CD4-positive, alpha-beta memory T cell (primary cell): ENCODE measurements around the gene ZNF765. TPM values are rescaled to one million over a fixed set of nuclear protein-coding genes. Genes with fewer than 3 reads are reported as not detected.

Experiments used
- CTCF ChIA-PET: fragments of 350-600 bp; sonication (Branson Sonifier 250); formaldehyde crosslinking; loops from one replicate; lab custom pipeline; 2021; ENCODE audit warnings: inconsistent platforms; ENCODE audit not compliant: partially characterized antibody; lab: Charles Lee
- POLR2A ChIA-PET: fragments of 350-600 bp; sonication (Branson Sonifier 250); formaldehyde crosslinking; loops from one replicate; lab custom pipeline; 2021; ENCODE audit not compliant: partially characterized antibody; lab: Charles Lee
- DNase-seq, 5 donors: peaks; one replicate each; pipeline versions ENCODE4 v3.0.0 to v3.0.0-alpha.2; 2020 to 2022; ENCODE audit warnings: mixed read lengths in 1 of 5
- H3K27ac ChIP-seq: one replicate; pipeline ENCODE4 v1.7.0; 2013; ENCODE audit warnings: low read depth, low read length
- H3K27me3 ChIP-seq: 2 replicates; pipeline ENCODE4 v1.7.0; 2013; ENCODE audit warnings: mild to moderate bottlenecking, low read length, moderate library complexity; ENCODE audit not compliant: insufficient read depth
- H3K36me3 ChIP-seq: 2 replicates; pipeline ENCODE4 v1.7.0; 2013; ENCODE audit warnings: mild to moderate bottlenecking, low read length, moderate library complexity; ENCODE audit not compliant: insufficient read depth
- H3K4me1 ChIP-seq: 2 replicates; pipeline ENCODE4 v1.7.0; 2013; ENCODE audit warnings: mild to moderate bottlenecking, low read length, moderate library complexity; ENCODE audit not compliant: insufficient read depth
- H3K4me3 ChIP-seq, 2 donors: one replicate each; pipeline ENCODE4 v1.7.0; 2013; ENCODE audit warnings: low read length in 2 of 2, mild to moderate bottlenecking in 1 of 2
- H3K9me3 ChIP-seq, 2 donors: one replicate each; pipeline ENCODE4 v1.7.0; 2013; ENCODE audit warnings: low read length in 2 of 2, control low read depth in 1 of 2; ENCODE audit not compliant: control insufficient read depth in 1 of 2
- H3K27ac Mint-ChIP-seq, 7 donors: one replicate each; pipeline ENCODE4 v1.8.0; 2020 to 2021; ENCODE audit warnings: mixed read lengths in 7 of 7, mild to moderate bottlenecking in 6 of 7, inconsistent platforms in 3 of 7, moderate library complexity in 3 of 7
- H3K27me3 Mint-ChIP-seq, 2 donors: one replicate each; pipeline ENCODE4 v1.8.0; 2020 to 2021; ENCODE audit warnings: mixed read lengths in 2 of 2
- H3K36me3 Mint-ChIP-seq, 2 donors: one replicate each; pipeline ENCODE4 v1.8.0; 2020 to 2021; ENCODE audit warnings: mixed read lengths in 2 of 2, inconsistent platforms in 1 of 2, mild to moderate bottlenecking in 1 of 2
- H3K4me1 Mint-ChIP-seq, 4 donors: one replicate each; pipeline ENCODE4 v1.8.0; 2020 to 2021; ENCODE audit warnings: mixed read lengths in 4 of 4, mild to moderate bottlenecking in 1 of 4
- H3K4me3 Mint-ChIP-seq, 8 donors: one replicate each; pipeline ENCODE4 v1.8.0; 2020 to 2021; ENCODE audit warnings: mixed read lengths in 8 of 8, mild to moderate bottlenecking in 7 of 8, moderate library complexity in 6 of 8, inconsistent platforms in 3 of 8
- H3K9me3 Mint-ChIP-seq, 8 donors: one replicate each; pipeline ENCODE4 v1.8.0; 2020 to 2021; ENCODE audit warnings: mixed read lengths in 8 of 8, mild to moderate bottlenecking in 5 of 8, inconsistent platforms in 3 of 8, moderate library complexity in 1 of 8
- intact Hi-C: fragments of 100-400 bp; cut with micrococcal nuclease; formaldehyde crosslinking; loops from one replicate; pipeline ENCODE4 v1.15.1; 2023
- polyA plus RNA-seq, 2 donors: library from polyadenylated mRNA; unstranded; fragments of 300-500 nt; fragmentation: Illumina TruSeq; gene quantifications; one replicate each; pipeline ENCODE4 v1.2.3, GENCODE V29; 2021
- total RNA-seq, 2 experiments: library from RNA; stranded (reverse); gene quantifications; one replicate each; pipeline ENCODE4 v1.2.3, GENCODE V29; 2021

Gene ZNF765
- total and polyA plus RNA-seq, 4 experiments from 2014 or later, result 7.2 to 21.6 (median 15.4) TPM

DNA sequence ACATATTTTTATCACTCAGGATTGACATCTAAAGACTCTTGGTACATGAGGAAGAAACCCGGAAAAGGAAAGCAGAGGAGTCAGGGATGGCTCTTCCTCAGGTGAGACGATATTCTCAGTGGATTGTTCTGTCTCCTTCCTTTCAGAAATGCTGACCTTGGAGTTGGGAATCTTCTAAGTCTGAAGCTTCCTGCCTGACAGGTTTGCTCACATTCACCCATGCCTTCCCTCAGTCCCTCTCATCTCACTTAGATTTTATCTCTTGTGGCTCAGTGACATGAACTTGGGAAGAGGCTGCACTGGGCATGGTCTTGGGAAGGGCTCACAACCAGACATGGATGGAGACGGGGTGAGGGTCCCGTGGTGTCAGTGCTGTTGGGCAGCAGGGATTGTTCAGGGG lies 22.8 kb upstream of the ZNF765 start:
- Mint-ChIP-seq H3K27me3 (no peaks in the 10 kb centered on the region), H3K36me3 (peaks cover 61 to 75% of the 10 kb centered on the region in 2 donors), H3K27ac (no peak overlapping the region)

DNA sequence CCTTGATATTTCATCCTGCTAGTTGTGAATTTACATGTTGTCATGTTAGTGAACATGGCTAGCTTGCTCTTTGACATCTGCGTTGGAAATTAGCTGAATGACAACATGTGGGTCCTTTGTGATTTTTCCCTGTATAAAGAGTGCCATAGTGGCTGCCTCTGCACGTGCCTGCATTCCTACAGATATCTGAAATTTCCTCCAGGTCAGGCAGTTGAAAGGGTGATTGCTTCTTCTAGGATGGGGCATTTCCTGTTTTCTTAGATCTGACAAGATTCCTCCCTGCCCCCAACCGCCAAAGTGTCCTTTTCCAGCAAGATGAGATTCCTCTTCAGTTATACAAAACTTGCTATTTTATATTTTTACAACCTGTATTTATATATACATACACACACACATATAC lies 20.7 kb upstream of the ZNF765 start:
- Mint-ChIP-seq H3K9me3 (peaks cover 0 to 55% (median 31%) of the 10 kb centered on the region in 8 donors), H3K27ac (no peak overlapping the region), H3K4me1 (peaks cover 0 to 5% (median 2%) of the 10 kb centered on the region in 4 donors), H3K27me3 (no peaks in the 10 kb centered on the region), H3K36me3 (peaks cover 79 to 81% of the 10 kb centered on the region in 2 donors), H3K4me3 (peak overlapping the region in 1 of 8 donors; percentile 7)
- no peak overlapping the region for H3K27ac ChIP-seq
- peaks cover 0 to 4% of the 10 kb centered on the region in 2 donors for H3K9me3 ChIP-seq
- H3K4me3 ChIP-seq, result no peak overlapping the region
- ChIA-PET POLR2A (no interaction called here), CTCF (no interaction called here)
- DNase-seq, result no peak
- H3K36me3 ChIP-seq, result peaks cover 32% of the 10 kb centered on the region
- H3K4me1 ChIP-seq, result no peaks in the 10 kb centered on the region
- intact Hi-C loops, result no loop called here
- no peaks in the 10 kb centered on the region for H3K27me3 ChIP-seq

More for the DNA sequence above, 22.8 kb upstream of the ZNF765 start:
- ChIA-PET POLR2A (no interaction called here), CTCF (no interaction called here)
- Mint-ChIP-seq H3K9me3 (peaks cover 0 to 52% (median 19%) of the 10 kb centered on the region in 8 donors), H3K4me3 (no peak overlapping the region), H3K4me1 (peaks cover 5 to 19% (median 6%) of the 10 kb centered on the region in 4 donors)
- H3K36me3 ChIP-seq, result peaks cover 18% of the 10 kb centered on the region
- no peak overlapping the region for H3K4me3 ChIP-seq
- no peak overlapping the region for H3K27ac ChIP-seq
- DNase-seq, result no peak
- intact Hi-C loops, result no loop called here
- H3K4me1 ChIP-seq, result no peaks in the 10 kb centered on the region
- H3K27me3 ChIP-seq, result no peaks in the 10 kb centered on the region
- H3K9me3 ChIP-seq, result peaks cover 0 to 4% of the 10 kb centered on the region in 2 donors

DNA sequence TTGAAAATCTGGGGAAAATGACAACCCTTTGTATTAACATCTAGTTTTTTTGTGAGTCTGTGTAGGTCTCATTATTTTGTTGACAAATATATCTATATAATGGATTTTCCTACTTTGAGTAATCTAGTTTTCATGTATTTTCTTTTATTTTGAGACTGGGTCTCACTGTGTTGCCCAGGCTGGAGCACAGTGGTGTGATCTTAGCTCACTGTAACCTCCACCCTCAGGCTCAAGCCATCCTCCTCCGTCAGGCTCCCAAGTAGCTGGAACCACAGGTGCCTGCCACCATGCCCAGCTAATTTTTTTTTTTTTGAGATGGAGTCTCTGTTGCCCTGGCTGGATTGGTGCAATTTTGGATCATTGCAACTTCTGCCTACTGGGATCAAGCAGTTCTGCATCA lies 20.2 kb upstream of the ZNF765 start:
- no peaks in the 10 kb centered on the region for H3K27me3 Mint-ChIP-seq
- Histone ChIP-seq H3K4me1 (no peaks in the 10 kb centered on the region), H3K9me3 (peaks cover 0 to 4% of the 10 kb centered on the region in 2 donors), H3K27ac (no peak overlapping the region), H3K27me3 (no peaks in the 10 kb centered on the region), H3K4me3 (no peak overlapping the region), H3K36me3 (peaks cover 32% of the 10 kb centered on the region)
- ChIA-PET POLR2A (no interaction called here), CTCF (no interaction called here)
- peaks cover 83 to 84% of the 10 kb centered on the region in 2 donors for H3K36me3 Mint-ChIP-seq
- intact Hi-C loops, result no loop called here
- peaks cover 0 to 59% (median 36%) of the 10 kb centered on the region in 8 donors for H3K9me3 Mint-ChIP-seq
- H3K4me3 Mint-ChIP-seq, result no peak overlapping the region
- DNase-seq, result no peak
- H3K4me1 Mint-ChIP-seq, result peaks cover 0 to 5% (median 2%) of the 10 kb centered on the region in 4 donors
- H3K27ac Mint-ChIP-seq, result no peak overlapping the region

DNA sequence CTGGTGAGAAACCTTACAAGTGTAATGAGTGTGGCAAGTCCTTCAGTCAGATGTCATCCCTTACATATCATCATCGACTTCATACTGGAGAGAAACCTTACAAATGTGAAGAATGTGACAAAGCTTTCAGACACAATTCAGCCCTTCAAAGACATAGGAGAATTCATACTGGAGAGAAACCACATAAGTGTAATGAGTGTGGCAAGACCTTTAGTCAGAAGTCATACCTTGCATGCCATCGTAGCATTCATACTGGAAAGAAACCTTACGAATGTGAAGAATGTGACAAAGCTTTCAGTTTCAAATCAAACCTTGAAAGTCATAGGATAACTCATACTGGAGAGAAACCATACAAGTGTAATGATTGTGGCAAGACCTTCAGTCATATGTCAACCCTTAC lies 13.6 kb upstream of the ZNF765 start:
- CTCF ChIA-PET, result no interaction called here
- Histone ChIP-seq H3K4me1 (no peaks in the 10 kb centered on the region), H3K4me3 (no peak overlapping the region), H3K36me3 (peaks cover 34% of the 10 kb centered on the region), H3K27me3 (no peaks in the 10 kb centered on the region), H3K9me3 (peaks cover 24 to 41% of the 10 kb centered on the region in 2 donors), H3K27ac (no peak overlapping the region)
- H3K9me3 Mint-ChIP-seq, result peaks cover 0 to 97% (median 89%) of the 10 kb centered on the region in 8 donors
- H3K36me3 Mint-ChIP-seq, result peaks cover 88 to 92% of the 10 kb centered on the region in 2 donors
- no peak for DNase-seq
- H3K27me3 Mint-ChIP-seq, result no peaks in the 10 kb centered on the region
- POLR2A ChIA-PET, result no interaction called here
- no peaks in the 10 kb centered on the region for H3K4me1 Mint-ChIP-seq
- no peak overlapping the region for H3K27ac Mint-ChIP-seq
- no peak overlapping the region for H3K4me3 Mint-ChIP-seq
- intact Hi-C loops, result no loop called here

DNA sequence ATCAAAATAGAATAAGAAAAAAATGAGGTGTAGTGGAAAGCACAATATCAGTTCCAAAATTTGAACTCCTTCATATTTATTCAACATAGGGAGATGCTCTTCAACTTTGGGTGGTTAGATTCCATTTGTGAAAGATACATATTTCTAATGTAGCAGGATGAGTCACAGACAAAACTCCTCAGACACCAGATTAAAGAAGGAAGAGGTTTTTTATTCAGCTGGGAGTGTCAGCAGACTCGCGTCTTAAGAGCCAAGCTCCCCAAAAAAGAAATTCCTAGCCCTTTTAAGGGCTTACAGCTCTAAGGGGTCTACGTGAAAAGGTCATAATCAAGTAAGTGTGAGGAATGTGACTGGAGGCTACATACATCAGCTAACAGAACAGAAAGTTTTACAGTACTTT lies 6.8 kb upstream of the ZNF765 start:
- H3K36me3 Mint-ChIP-seq, result peaks cover 41% of the 10 kb centered on the region in 2 donors
- Histone ChIP-seq H3K4me3 (no peak overlapping the region), H3K27ac (no peak overlapping the region), H3K9me3 (peaks cover 7 to 17% of the 10 kb centered on the region in 2 donors), H3K4me1 (no peaks in the 10 kb centered on the region), H3K27me3 (no peaks in the 10 kb centered on the region), H3K36me3 (no peaks in the 10 kb centered on the region)
- CTCF ChIA-PET, result interaction anchor here (1.8 kb wide), 1 partner anchor 37 kb away, joined by 4 read pairs; no protein-coding TSS in a partner anchor
- H3K4me3 Mint-ChIP-seq, result no peak overlapping the region
- intact Hi-C loops, result no loop called here
- no peaks in the 10 kb centered on the region for H3K27me3 Mint-ChIP-seq
- POLR2A ChIA-PET, result no interaction called here
- H3K4me1 Mint-ChIP-seq, result peaks cover 0 to under 1% (median 0%) of the 10 kb centered on the region in 4 donors
- H3K9me3 Mint-ChIP-seq, result peaks cover 5 to 87% (median 73%) of the 10 kb centered on the region in 8 donors
- H3K27ac Mint-ChIP-seq, result no peak overlapping the region
- DNase-seq, result no peak

DNA sequence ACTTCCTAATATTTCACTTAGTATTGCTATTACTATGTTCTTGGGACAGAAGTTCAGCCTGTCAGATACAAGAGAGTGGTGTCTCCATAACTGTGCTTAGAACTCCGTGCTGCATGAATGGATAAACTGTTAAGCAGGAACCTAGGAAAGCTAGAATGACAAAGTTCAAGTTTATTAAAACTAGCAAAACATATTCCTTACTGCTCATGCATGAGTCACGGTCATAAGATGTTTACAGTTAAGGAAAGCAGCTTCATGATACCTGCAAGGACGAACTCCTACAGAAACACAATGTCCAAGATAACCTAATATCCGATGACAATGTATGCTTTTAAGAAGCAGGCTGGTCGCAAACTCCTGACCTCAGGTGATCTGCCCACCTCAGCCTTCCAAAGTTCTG lies 6.0 kb upstream of the ZNF765 start:
- H3K36me3 Mint-ChIP-seq, result peaks cover 34 to 35% of the 10 kb centered on the region in 2 donors
- CTCF ChIA-PET, result interaction anchor here (1.8 kb wide), 1 partner anchor 36 kb away, joined by 4 read pairs; no protein-coding TSS in a partner anchor
- peaks cover 0 to 10% of the 10 kb centered on the region in 2 donors for H3K9me3 ChIP-seq
- H3K36me3 ChIP-seq, result no peaks in the 10 kb centered on the region
- no peak for DNase-seq
- POLR2A ChIA-PET, result no interaction called here
- H3K4me3 ChIP-seq, result no peak overlapping the region
- H3K27me3 ChIP-seq, result no peaks in the 10 kb centered on the region
- no peak overlapping the region for H3K27ac ChIP-seq
- no peaks in the 10 kb centered on the region for H3K4me1 ChIP-seq
- intact Hi-C loops, result no loop called here
- H3K4me1 Mint-ChIP-seq, result peaks cover 0 to 7% (median 1%) of the 10 kb centered on the region in 4 donors
- H3K27ac Mint-ChIP-seq, result no peak overlapping the region
- H3K9me3 Mint-ChIP-seq, result peaks cover 5 to 83% (median 65%) of the 10 kb centered on the region in 8 donors
- no peaks in the 10 kb centered on the region for H3K27me3 Mint-ChIP-seq
- no peak overlapping the region for H3K4me3 Mint-ChIP-seq

DNA sequence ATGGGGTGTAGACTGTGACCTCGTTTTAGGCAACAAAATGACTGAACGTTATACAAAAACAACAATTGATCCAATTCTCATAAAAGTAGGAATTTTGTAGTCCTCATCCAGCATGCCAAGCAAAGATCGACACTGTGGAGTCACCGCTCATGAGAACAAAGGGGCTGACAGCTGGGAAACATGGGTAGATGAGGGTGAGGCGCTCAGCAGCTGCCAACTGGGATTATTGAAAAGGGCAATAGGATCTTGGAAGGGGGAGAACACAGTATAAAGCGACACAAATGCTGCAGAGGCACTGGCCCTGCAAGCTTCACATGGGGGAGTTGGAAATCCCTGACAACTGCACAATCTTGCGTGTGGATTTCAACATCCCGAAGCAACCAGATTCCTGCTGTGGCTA lies 5.4 kb upstream of the ZNF765 start:
- H3K36me3 Mint-ChIP-seq, result peaks cover 31 to 33% of the 10 kb centered on the region in 2 donors
- H3K27me3 Mint-ChIP-seq, result no peaks in the 10 kb centered on the region
- Histone ChIP-seq H3K27me3 (no peaks in the 10 kb centered on the region), H3K36me3 (no peaks in the 10 kb centered on the region), H3K9me3 (peaks cover 0 to 7% of the 10 kb centered on the region in 2 donors), H3K27ac (no peak overlapping the region), H3K4me1 (peaks cover 3% of the 10 kb centered on the region), H3K4me3 (no peak overlapping the region)
- no peak for DNase-seq
- H3K4me1 Mint-ChIP-seq, result peaks cover 1 to 10% (median 2%) of the 10 kb centered on the region in 4 donors
- CTCF ChIA-PET, result interaction anchor here (1.8 kb wide), 1 partner anchor 36 kb away, joined by 4 read pairs; no protein-coding TSS in a partner anchor
- POLR2A ChIA-PET, result no interaction called here
- no peak overlapping the region for H3K27ac Mint-ChIP-seq
- peaks cover 5 to 77% (median 59%) of the 10 kb centered on the region in 8 donors for H3K9me3 Mint-ChIP-seq
- H3K4me3 Mint-ChIP-seq, result no peak overlapping the region
- intact Hi-C loops, result no loop called here
